Epithelial cell of proximal tubule (primary cell): ENCODE results near the gene PTPRCAP. TPM values are rescaled to one million over a fixed set of nuclear protein-coding genes. Genes with fewer than 3 reads are reported as not detected.
A peak's percentile ranks its signal among the peaks of the same experiment; 100 is the strongest.
"Not testable (repeated sequence)": the region's sequence is repeated elsewhere in the genome, so short reads cannot be mapped to it uniquely, and the experiment has no call there.

Source experiments
- DNase-seq: peaks from one replicate; pipeline ENCODE4 v3.0.0-alpha.2; 2011; ENCODE audit warnings: low read depth
- H3K4me3 ChIP-seq: 2 replicates; pipeline ENCODE4 v1.5.1; 2011; ENCODE audit warnings: low read depth, mild to moderate bottlenecking, low read length
- CTCF ChIP-seq: conservative IDR thresholded peaks from 2 replicates; pipeline ENCODE4 v1.5.1; 2012; ENCODE audit warnings: low read depth, mild to moderate bottlenecking, low read length
- total RNA-seq: library from RNA; depleted of rRNA; stranded (reverse); fragments of >200 nt; gene quantifications from 2 replicates; pipeline ENCODE4 v1.2.3, GENCODE V29; 2015

PTPRCAP gene
- total RNA-seq, 1 donor from 2014 or later, result 3.6 TPM

GRCh38 chr11:67482275-67482826 is 44.9 kb upstream of the PTPRCAP start:
- peak overlapping the region; percentile 68 for H3K4me3 ChIP-seq
- no peak for DNase-seq
- no peak for TF ChIP-seq CTCF

- DNase-seq, H3K4me3 ChIP-seq: not testable (repeated sequence)
These were observed 40.0 kb upstream of the PTPRCAP start for GRCh38 chr11:67477344-67478050.

GRCh38 chr11:67476692-67477091 is 39.2 kb upstream of the PTPRCAP start:
- DNase-seq, result not testable (repeated sequence)

GRCh38 chr11:67472882-67473281 is 35.4 kb upstream of the PTPRCAP start:
- no peak overlapping the region for H3K4me3 ChIP-seq
- no peak for DNase-seq
- TF ChIP-seq CTCF, result no peak

More at GRCh38 chr11:67476692-67477091, 39.2 kb upstream of the PTPRCAP start:
- H3K4me3 ChIP-seq, result not testable (repeated sequence)

- no peak for TF ChIP-seq CTCF
- H3K4me3 ChIP-seq, result no peak overlapping the region
- DNase-seq, result no peak
These were observed 33.0 kb upstream of the PTPRCAP start for GRCh38 chr11:67470337-67471002.

GRCh38 chr11:67469508-67469811 is 32.0 kb upstream of the PTPRCAP start:
- TF ChIP-seq CTCF, result no peak
- no peak for DNase-seq

GRCh38 chr11:67468759-67469507 is 31.5 kb upstream of the PTPRCAP start, which contains the start of gene TMEM134:
TMEM134 (minus strand) TSS chr11:67469251; CDS start chr11:67469192, 59 bp downstream.
- TF ChIP-seq CTCF, result peak; percentile 35
- peak within 1 kb of the TSS; percentile 84 for H3K4me3 ChIP-seq
- no peak for DNase-seq

More at GRCh38 chr11:67469508-67469811, 32.0 kb upstream of the PTPRCAP start:
- peak overlapping the region; percentile 84 for H3K4me3 ChIP-seq
